Stimulated activated CD8-positive, alpha-beta memory T cell treated with anti-CD3 and anti-CD28 coated beads, Interleukin-12 subunit alpha, Interleukin-12 subunit beta, amount 100 ng/mL, for 1 hour (primary cell): Measurements from ENCODE around the gene FANCG.
A peak's percentile ranks its signal among the peaks of the same experiment; 100 is the strongest.

ENCODE experiments used
- DNase-seq: peaks from one replicate; pipeline ENCODE4 v3.0.0-alpha.2; 2020; ENCODE audit warnings: low read depth

Gene FANCG

DNA sequence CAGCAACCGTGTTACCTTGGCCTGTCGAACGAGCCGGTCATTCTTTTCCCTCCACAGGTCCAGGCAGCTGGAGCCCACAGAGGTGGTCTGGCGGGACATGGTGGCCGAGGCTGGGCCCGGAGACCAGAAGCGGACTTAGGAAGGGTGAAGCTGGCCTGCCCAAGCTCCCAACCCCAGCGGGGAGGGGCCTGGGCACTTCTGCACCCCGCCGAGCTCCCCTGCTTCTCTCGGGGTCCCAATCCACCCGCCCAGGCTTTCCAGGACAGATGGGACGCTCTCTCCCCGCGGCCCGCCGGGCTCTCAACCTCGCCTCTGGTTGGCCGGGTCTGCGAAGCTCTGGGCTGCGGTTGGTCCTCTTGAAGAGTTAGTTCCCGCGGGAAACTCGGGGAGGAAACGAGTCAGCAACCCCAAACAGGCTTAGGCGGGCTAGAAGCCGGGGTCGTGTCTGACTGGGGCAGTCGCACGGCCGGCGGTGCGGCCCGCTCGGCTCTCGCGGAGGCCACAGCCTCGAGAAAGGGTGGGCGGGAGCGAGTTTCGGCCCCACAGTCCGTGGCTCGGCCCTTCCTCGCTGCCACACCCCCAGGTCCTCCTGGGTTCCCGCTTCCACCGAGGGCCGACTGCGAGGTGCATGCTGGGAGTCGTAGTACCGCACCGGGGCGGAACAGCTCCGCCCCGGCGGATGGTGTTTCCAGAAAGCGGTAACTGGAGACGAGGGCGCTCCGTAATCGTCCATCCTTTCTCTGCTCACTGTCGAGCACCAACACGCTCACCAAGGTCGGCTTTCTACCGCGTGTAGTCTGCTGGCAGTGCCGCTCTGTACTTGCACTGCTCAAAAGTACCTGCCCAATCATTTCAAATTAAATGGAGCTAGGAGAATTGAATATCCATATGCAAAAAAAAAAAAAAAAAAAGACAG is at the start of gene FANCG:
TSS of gene FANCG (minus strand) at position 517 of the 916 bp plus-strand sequence. CDS start at position 99, 418 bp downstream.
- peak; percentile 63 for DNase-seq

DNA sequence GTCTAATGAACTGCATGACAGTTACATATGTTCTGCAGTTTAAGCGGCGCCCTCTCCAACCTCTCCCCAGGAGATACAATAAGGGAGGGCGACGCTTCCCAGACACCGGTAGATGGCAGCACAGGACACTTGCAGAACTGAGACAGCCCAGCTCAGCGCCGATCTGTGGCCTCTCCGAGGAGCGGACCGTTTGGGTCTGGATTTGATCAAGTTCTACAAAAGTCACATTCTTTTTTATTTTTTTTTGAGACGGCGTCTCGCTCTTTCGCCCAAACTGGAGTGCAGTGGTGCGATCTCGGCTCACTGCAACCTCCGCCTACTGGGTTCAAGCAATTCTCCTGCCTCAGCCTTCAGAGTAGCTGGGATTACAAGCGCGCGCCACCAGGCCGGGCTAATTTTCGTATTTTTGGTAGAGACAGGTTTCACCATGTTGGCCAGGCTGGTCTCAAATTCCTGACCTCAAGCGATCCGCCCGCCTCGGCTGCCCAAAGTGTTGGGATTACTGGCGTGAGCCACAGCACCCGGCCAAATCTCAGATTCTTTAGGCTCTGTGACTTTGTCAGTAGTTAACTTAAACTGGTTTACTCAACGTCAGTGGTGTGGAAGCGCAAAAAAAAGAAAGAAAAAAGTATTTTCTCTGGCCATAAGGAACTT is 37.3 kb upstream of the FANCG start:
- DNase-seq, result peak; percentile 83

GRCh38 chr9:35116539-35116897 is 36.8 kb upstream of the FANCG start:
- DNase-seq, result no peak

DNA sequence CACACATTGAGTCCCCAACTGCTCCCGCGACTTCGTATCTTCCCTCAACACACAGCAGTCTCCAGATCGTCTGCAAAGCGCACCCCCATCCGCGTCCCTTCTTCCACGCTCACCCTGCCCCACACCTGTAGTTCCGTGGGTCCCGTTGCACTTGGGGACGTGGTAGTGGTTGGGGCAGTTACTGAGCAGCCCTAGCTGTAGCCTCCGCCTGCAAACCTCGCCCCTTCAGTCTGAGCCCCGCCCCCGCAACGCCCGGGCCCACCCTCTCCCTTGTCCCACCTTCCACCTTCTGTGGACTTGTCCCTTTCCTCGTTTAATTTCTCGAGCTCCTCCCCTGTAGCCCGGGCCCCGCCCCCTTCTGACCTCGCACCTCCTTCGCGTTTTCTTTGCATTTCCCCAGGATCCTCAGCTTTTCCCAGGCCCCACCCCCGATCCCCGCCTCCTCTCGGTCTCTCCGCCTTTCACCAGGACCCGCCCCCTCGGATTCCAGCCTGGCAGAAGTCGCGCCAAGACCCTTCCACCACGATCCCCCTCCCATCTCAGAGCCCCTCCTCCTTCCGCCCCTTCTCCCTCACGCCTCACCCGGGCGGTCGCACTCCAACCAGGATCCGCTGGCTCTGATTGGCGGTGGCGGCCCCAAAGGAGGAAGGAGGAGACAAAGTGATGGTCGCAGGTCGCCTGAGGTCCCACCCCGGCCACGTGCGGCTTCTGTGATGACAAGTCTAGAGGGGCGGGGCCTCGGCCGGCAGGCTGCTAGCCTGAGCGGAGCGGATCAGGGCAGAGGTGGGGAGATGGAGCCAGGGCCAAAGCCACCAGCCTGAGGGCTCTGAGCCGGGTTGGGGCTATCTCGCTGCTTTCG is 36.2 kb upstream of the FANCG start, which contains the start of gene ATOSB:
TSS of gene ATOSB (minus strand) at position 183 of the 859 bp plus-strand sequence. CDS start 7,588 bp downstream, outside the sequence.
- peak; percentile 85 for DNase-seq

GRCh38 chr9:35114840-35115628 is 35.3 kb upstream of the FANCG start:
- DNase-seq, result no peak

DNA sequence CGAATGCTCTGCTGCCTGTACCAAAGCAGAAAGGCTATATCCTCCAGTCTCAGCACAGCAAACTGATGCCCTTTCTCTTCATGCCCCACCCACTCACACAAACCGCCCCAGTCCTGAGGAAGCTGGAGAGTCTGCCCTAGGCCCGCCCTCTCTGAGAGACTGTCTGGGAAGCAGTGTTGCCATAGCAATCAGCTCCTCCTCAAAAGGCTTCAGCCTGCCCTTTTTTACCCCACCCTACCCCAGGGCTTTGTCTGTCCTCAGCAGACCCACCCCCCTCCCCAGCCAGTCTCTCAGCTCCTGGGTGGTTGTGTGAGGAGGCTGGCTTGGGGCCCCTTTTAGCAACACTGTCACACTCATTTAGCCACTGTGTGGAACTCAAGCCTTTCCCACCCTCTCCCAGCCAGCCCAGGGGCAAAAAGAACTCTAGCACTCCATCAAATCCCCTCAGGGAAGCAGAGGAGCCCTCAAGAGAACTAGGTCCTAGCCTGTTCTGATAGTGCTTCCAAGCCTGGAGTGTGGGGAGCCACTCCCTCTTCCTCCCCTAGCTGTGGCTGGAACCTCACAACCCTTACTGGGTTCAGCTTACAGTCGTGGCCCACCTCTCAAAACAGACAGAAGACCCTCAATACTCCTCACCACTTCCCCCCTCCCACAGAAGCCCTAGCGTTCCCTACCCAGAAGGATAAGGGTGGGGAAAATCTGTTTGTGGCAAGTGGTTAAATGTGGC is 34.5 kb upstream of the FANCG start:
- DNase-seq, result no peak

GRCh38 chr9:35112257-35113020 is 32.7 kb upstream of the FANCG start:
- DNase-seq, result no peak

DNA sequence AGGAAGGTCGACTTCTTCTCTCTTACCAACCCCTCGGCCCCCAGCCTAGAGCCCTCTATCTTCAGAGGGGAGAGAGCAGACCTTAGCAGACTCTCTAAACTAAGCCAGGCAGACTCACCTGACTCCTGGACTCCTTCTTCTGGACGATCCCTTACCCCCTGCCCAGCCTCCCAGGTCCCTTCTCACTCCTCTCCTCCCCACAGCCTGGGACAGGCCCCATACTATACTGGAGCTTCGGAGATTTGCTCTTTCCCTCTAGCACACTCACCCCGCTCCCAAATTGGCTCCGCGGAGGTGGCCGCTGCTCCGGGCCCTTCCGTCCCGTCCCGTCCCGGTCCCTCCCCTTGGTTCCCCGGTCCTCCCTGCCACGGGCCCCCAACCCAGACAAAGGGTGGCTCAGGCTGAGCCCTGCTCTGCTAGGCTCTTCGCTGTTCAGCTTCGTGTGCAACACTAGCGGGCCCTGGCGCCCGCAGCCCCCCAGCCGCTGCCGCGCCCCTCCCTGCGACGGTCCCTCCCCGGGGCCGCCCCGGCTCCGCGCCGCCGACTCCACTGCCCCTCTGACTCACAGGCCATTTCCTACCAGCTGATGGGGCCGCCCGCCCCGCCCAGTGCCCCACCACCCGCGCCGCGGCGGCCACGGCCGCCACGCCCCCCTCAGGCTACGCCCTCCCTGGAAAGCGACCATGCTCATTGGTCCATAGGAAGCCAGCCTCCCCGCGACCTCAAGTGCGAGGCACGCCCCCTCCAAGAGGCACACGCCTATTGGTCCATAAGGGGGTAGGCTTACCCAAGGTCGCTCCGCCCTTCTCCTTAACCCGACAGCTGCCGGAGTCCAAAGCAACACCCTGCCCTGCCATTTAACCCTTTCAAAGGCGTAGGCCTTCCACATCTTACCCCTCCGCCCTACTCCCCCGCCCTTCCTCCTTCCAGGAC is 31.5 kb upstream of the FANCG start:
- DNase-seq, result peak; percentile 91

- no peak for DNase-seq
Observed at GRCh38 chr9:35110327-35110761, 30.6 kb upstream of the FANCG start.

DNA sequence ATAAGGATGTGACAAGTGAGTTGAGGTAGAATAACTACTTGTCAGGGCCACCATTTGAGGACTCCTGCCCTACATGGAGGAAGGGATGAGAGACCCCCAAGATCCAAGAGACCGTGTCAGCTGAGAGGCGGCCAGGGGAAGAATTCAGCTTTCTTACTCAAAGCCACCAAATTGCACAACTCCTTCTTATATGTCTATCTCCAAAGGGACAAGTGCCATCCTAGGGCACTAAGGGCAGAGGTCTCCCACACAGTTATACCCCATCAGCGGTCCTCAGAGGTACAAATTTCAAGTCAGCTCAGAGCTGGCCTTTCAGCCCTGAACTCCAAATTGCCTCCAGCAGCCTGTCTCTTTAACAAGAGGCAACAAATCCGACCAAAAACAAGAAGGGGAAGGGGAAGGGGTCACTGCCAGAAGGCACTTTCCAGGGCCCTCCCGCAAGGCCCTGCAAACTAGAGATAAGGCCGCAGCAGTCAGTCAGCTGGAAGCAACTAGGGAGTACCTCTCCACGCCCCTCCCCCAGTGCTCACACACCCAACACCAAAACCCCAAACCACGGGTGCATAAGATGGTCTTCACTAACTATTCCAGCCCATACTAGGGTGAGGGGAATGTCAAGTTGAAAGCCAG is 29.3 kb upstream of the FANCG start:
- no peak for DNase-seq

- no peak for DNase-seq
Observed at GRCh38 chr9:35108461-35108860, 28.7 kb upstream of the FANCG start.

DNA sequence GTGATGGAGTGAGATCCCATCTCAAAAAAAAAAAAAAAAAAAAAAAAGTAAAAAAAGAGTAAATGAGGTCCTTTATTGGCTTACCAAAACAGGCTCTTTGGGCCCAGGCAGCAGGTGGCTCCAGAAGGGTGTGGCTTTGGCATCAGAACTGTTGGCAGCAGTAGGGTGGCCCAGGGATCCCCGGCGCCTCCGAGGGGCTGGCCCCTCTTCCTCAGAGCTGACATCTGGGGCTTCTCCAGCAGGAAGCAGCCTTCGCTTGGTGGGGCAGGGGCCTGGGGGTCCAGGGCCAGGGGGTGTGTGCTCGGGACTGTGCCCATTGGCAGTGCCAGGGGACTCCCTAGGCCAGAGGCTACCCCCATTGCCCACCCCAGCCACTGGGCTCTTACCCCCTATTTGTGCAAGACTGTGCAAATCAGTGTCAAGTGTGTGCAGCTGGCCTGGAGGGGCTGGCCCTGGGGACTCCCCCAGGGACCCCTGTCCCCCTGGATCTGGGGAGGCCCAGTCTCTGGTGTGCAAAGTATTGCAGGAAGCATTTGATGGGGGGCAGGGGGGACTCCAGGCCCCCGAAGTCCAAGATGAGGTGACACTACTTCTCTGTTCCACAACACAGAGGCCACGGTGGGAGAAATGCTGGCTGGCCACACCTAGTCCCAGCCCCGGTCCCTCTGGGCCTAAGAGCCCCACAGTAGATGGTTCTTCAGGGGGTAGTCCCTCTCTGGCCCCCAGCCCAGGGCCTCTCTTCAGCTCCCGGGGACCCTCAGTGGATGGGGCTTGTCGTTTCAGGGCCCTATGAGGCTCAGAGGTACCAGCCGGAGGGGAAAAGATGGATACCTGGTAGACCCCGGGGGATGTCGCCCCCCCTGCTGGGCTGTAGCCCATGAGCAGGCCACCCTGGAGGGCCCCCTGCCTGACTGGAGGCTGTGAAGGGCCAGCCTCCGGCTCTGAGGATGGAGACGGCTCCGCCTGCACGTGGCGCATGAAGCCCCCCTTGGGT is 27.9 kb upstream of the FANCG start:
- DNase-seq, result no peak

DNA sequence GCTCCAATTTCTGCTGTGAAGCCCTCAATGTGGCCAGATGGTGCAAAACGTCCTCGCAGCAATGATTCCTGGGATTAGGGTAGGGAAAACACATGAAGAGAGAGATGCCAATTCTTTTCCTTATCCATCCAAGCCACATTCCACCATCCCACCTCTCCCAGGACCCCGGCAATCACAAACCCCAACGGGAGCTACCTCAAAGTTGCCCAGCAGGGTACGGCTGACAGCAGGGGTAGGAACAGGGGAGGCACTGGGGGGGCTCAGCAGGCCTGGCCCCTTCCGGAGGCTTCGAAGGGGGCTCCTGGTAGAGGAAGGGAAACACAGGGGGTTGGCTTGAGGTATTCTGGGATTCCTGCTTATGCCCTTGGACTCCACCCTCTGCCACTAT is 26.6 kb upstream of the FANCG start:
- no peak for DNase-seq

- no peak for DNase-seq
Observed at GRCh38 chr9:35105571-35106342, 26.0 kb upstream of the FANCG start.

- no peak for DNase-seq
Observed at GRCh38 chr9:35105126-35105525, 25.4 kb upstream of the FANCG start.

DNA sequence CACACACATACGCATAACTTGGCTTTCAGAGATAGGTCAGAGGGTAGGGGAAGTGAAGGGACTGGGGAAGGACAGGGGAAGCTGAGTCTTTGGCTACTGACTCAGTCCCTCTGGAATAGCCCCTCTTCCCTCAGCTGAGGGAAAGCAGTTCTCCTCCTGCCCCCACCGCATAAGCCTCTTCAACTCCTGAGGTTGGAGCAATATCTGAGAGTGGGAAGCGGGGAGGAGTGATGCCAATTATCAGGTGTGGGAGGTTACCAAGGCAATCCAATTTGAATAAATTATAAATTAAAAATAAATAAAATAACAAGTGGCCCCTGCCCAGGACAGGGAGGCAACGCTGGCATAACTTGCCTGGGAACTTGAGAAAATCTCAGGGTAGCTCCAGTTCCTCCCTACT is 24.8 kb upstream of the FANCG start:
- no peak for DNase-seq
